ENCODE results near the gene B9D2. TPM values are rescaled to one million over a fixed set of nuclear protein-coding genes. Genes with fewer than 3 reads are reported as not detected.

B9D2 gene
- polyA plus RNA-seq, 1 donor from 2014 or later = 15.9 TPM

DNA sequence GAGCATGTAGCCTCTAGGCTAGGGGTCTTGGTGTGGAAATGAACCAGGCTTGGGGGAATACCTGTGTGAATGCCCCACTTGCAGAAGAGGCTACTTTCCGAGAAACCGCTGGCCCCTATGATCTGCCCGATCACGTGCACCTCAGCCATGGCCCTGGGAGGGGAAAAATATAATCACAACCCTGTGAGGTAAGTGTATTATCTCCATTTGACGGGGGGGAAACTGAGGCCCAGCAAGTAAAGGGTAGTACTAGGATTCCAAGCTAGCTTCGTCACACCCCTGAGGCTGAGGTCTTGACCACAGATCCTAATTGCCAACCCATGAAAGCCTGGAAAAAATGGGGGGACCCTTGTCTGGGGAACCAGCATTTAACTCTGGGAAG, 587 bp downstream of the B9D2 start:
- TF ChIP-seq, protein P1, sequence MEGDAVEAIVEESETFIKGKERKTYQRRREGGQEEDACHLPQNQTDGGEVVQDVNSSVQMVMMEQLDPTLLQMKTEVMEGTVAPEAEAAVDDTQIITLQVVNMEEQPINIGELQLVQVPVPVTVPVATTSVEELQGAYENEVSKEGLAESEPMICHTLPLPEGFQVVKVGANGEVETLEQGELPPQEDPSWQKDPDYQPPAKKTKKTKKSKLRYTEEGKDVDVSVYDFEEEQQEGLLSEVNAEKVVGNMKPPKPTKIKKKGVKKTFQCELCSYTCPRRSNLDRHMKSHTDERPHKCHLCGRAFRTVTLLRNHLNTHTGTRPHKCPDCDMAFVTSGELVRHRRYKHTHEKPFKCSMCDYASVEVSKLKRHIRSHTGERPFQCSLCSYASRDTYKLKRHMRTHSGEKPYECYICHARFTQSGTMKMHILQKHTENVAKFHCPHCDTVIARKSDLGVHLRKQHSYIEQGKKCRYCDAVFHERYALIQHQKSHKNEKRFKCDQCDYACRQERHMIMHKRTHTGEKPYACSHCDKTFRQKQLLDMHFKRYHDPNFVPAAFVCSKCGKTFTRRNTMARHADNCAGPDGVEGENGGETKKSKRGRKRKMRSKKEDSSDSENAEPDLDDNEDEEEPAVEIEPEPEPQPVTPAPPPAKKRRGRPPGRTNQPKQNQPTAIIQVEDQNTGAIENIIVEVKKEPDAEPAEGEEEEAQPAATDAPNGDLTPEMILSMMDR (IDR thresholded peaks at IDR 0.05; ENCODE audit: poor library complexity, severe bottlenecking) = no peak
- TF ChIP-seq MXI1 (conservative IDR thresholded peaks at IDR 0.05; ENCODE audit: poor library complexity, severe bottlenecking) = no peak
- H3K4me2 ChIP-seq (ENCODE audit: low read length) = peak overlapping the region; percentile 37
- peak overlapping the region; percentile 68 for H3K4me3 ChIP-seq (ENCODE audit: low read length)
- H3K9ac ChIP-seq (ENCODE audit: low read length) = peak overlapping the region; percentile 91
- no peaks in the 10 kb centered on the region for H3K36me3 ChIP-seq (ENCODE audit: insufficient read depth, low read length)
- no peaks in the 10 kb centered on the region for H4K20me1 ChIP-seq (ENCODE audit: insufficient read depth)
- no peaks in the 10 kb centered on the region for H3K27me3 ChIP-seq (ENCODE audit: insufficient read depth, low read depth, low read length)
- H3K9me2 ChIP-seq (ENCODE audit: insufficient read depth, low read length) = no peaks in the 10 kb centered on the region
- no peaks in the 10 kb centered on the region for H3K9me3 ChIP-seq (ENCODE audit: low read length)
- peak overlapping the region; percentile 97 for H3K27ac ChIP-seq (ENCODE audit: low read length)
- peak overlapping the region; percentile 43 for H2AFZ ChIP-seq (ENCODE audit: low read depth, low read length)
- peaks cover 8% of the 10 kb centered on the region for H3F3A ChIP-seq (ENCODE audit: insufficient read depth, low read length, poor library complexity, severe bottlenecking)
- peaks cover 22% of the 10 kb centered on the region for H3K79me2 ChIP-seq (replicated peaks; ENCODE audit: insufficient read depth, low read length)

DNA sequence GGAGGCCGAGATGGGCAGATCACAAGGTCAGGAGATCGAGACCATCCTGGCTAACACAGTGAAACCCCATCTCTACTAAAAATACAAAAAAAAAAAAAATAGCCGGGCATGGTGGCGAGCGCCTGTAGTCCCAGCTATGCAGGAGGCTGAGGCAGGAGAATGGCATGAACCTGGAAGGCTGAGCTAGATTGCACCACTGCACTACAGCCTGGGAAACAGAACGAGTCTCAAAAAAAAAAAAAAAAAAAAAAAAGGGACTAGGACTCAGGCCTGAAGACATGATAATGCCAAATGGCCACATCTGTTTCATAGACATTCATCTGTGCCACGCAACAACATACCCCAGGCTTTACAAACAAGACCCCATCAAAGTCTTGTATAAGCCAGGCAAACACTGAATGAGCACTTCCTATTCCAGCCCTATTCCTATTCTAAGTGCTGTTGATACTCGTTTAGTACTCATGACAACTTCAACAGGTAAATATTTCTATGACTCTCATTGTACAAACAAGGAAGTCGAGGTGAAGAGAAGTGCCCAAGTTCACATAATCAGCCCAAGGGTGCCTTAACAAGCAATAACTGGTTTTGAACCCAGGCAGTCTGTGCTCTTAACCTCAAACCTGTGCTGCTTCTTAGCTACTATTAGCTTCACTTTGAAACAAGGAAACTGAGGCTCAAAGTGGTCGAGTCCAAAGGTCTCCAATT, 1.7 kb downstream of the B9D2 start:
- no peak overlapping the region for H3K4me3 ChIP-seq (ENCODE audit: low read length)

More for the DNA sequence above, 1.7 kb downstream of the B9D2 start:
- Histone ChIP-seq H3K27ac (ENCODE audit: low read length) (no peak overlapping the region), H2AFZ (ENCODE audit: low read depth, low read length) (no peak overlapping the region), H3K9me2 (ENCODE audit: insufficient read depth, low read length) (no peaks in the 10 kb centered on the region), H4K20me1 (ENCODE audit: insufficient read depth) (no peaks in the 10 kb centered on the region), H3K36me3 (ENCODE audit: insufficient read depth, low read length) (no peaks in the 10 kb centered on the region), H3K9me3 (ENCODE audit: low read length) (no peaks in the 10 kb centered on the region), H3K9ac (ENCODE audit: low read length) (no peak overlapping the region), H3K27me3 (ENCODE audit: insufficient read depth, low read depth, low read length) (no peaks in the 10 kb centered on the region), H3K79me2 (replicated peaks; ENCODE audit: insufficient read depth, low read length) (peaks cover 22% of the 10 kb centered on the region), H3K4me2 (ENCODE audit: low read length) (no peak overlapping the region), H3F3A (ENCODE audit: insufficient read depth, low read length, poor library complexity, severe bottlenecking) (peaks cover 8% of the 10 kb centered on the region)
- no peak for TF ChIP-seq TAF1 (IDR thresholded peaks at IDR 0.05; ENCODE audit: low read depth)
- TF ChIP-seq, protein P1 (IDR thresholded peaks at IDR 0.05; ENCODE audit: poor library complexity, severe bottlenecking) = no peak
- TF ChIP-seq MXI1 (conservative IDR thresholded peaks at IDR 0.05; ENCODE audit: poor library complexity, severe bottlenecking) = no peak
- no peak for TF ChIP-seq EP300 (conservative IDR thresholded peaks at IDR 0.05; ENCODE audit: poor library complexity, severe bottlenecking)
- no peak for TF ChIP-seq SMC3 (conservative IDR thresholded peaks at IDR 0.05; ENCODE audit: poor library complexity)
- TF ChIP-seq EZH2 (IDR thresholded peaks at IDR 0.05; ENCODE audit: borderline replicate concordance, insufficient read depth, low read length, poor library complexity, severe bottlenecking) = no peak
- TF ChIP-seq POLR2AphosphoS5 (IDR thresholded peaks at IDR 0.05) = no peak
- TF ChIP-seq, protein P2, sequence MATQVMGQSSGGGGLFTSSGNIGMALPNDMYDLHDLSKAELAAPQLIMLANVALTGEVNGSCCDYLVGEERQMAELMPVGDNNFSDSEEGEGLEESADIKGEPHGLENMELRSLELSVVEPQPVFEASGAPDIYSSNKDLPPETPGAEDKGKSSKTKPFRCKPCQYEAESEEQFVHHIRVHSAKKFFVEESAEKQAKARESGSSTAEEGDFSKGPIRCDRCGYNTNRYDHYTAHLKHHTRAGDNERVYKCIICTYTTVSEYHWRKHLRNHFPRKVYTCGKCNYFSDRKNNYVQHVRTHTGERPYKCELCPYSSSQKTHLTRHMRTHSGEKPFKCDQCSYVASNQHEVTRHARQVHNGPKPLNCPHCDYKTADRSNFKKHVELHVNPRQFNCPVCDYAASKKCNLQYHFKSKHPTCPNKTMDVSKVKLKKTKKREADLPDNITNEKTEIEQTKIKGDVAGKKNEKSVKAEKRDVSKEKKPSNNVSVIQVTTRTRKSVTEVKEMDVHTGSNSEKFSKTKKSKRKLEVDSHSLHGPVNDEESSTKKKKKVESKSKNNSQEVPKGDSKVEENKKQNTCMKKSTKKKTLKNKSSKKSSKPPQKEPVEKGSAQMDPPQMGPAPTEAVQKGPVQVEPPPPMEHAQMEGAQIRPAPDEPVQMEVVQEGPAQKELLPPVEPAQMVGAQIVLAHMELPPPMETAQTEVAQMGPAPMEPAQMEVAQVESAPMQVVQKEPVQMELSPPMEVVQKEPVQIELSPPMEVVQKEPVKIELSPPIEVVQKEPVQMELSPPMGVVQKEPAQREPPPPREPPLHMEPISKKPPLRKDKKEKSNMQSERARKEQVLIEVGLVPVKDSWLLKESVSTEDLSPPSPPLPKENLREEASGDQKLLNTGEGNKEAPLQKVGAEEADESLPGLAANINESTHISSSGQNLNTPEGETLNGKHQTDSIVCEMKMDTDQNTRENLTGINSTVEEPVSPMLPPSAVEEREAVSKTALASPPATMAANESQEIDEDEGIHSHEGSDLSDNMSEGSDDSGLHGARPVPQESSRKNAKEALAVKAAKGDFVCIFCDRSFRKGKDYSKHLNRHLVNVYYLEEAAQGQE (IDR thresholded peaks at IDR 0.05; ENCODE audit: borderline replicate concordance) = no peak
- no peak for TF ChIP-seq RAD21 (conservative IDR thresholded peaks at IDR 0.05)
